NCI-H1105 (cell line): ENCODE data around the gene RAG1.
A peak's percentile ranks its signal among the peaks of the same experiment; 100 is the strongest.

Experiments used
- DNase-seq: peaks from one replicate; lab custom pipeline; 2025; lab: John Stamatoyannopoulos, UW

The RAG1 gene

DNA sequence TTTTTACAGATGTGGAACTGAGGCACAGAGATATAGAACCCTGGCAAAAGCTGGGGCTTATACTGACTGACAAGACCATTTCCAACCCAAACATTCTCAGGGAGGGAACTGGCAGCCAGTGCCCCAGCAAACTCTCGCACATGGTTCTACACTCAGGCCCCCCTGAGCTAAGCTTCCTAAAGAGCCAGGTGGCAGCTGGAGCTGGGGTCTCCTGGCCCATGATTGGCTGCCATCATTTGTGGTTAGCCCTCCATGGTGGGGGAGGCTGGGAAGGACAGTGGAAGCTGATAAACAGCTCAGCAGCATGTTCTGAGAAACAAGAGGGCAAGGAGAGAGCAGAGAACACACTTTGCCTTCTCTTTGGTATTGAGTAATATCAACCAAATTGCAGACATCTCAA, at the start of gene RAG1:
TSS of gene RAG1 (plus strand) at position 314 of the 400 bp plus-strand sequence. CDS start 5,298 bp downstream, outside the sequence.
- DNase-seq = no peak

DNA sequence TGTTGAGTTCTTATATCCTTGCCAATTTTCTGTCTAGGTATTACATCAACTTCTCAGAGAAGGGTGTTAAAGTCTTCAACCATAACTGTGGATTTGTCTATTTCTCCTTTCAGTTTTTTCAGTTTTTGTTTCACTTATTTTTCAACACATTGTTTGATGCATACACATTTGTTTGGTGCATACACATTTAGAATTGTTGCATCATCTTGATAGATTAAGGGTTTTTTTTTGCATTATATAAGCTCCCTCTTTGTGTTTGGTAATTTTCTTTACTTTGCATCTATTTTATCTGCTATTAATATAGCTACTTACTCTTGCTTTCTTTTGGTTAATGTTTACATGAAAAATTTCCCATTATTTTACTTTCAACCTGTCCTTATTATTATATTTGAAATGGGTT, 37.0 kb upstream of the RAG1 start:
- no peak for DNase-seq

DNA sequence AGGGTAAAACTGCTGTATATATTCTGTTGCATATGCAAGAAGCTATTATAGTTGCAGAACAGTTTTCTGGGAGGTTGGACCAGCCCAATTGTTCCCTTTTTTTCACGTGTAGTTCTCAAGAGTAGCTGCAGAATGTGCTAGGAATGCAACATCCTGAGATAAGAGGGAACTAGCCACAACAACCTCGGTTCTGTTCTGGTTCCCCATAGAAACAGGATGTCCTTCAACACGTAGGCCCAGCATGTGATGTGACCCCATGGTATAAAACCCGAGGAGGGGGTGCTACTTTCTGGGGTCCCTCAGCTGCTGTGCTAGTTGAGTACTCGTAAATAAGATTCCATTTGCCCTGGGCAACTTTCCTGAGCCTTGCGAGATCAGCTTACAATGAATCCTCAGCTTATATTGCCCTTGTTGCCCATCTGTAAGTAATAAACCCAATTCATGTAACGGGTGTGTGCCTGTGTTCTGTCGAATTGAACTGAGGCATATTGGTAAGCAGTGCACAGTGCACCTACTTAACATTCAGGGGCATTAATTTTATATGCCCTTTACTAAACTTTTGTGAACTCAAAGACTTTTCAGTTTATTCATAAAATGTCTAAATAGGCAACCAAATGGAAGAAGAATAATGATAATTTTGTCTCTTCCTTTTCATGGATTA, 34.7 kb upstream of the RAG1 start:
- DNase-seq = no peak

DNA sequence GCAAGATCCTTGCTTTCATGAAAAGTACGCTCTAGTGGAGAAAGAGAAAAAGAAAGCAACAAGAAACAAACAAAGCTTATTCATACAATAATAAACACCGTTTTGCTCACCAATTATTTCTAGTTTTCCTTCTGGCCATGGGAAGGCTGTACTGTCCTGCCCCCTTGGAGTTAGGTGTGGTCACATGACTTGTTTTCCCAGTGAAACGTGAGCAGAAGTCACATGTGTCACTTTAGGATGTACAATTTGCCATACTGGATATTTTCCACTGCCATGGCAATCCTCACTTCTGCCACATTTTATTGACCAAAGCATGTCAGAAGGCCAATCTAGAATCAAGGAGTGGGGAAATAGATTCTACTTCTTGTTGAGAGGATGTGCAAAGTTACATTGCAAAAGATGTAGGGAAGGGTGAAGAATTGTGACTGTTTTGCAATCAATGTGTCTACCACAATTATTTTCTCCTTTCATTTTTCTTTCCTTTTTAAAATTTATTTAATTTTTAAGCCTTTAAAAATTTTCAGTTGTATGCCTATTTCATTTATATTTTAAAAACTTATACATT, 33.4 kb upstream of the RAG1 start:
- DNase-seq = no peak

DNA sequence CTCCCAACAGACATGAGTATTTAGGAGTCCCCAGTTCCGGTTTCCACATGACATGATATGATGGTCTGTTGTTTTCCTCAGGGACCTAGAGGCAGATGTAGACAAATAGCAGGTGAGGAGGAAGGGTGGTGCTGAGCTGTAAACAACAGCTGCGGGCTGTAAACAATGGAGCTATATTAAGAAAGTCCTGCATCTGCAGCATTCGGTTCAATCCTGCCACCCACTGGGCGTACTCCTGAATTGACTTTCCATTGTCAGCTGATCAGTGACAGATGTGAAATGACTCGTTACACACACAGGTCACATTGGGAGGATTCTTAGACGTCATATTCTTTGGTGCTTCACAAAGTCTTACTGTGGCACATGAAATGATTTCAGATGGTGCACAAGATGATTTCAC, 26.8 kb upstream of the RAG1 start:
- peak; percentile 43 for DNase-seq

DNA sequence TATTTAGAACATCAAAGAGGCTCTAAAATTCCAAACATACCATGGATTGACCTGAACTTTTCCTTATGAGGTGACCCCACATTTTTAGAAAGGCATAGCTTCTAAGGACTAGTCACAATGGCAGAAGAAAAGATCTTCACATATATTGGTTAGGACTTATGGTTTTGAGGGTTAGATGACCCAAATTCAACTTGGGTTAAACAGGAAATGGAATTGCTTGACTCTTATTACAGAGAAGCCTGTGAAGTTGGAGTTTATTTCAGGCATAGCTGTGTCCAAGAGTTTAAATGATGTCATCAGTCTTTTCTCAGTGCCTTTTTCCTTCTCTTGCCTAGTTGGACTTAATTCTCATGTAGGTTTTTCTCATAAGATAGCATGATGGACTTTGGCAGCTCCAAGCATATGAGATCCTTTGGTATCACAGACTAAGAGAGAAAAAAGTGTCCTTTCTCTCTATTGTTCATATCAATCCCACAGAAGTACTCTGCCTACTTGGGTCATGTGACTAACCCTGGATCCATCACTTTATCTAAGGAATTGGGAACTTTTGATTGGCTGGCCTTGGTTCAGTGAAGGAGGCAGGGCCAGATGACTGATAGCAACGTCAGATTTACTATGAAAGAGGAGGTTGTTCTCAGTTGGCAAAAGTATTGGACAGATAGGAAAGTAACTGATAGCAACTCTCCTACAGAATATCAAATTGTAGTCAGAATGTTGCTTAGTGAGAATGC, 17.3 kb upstream of the RAG1 start:
- no peak for DNase-seq

DNA sequence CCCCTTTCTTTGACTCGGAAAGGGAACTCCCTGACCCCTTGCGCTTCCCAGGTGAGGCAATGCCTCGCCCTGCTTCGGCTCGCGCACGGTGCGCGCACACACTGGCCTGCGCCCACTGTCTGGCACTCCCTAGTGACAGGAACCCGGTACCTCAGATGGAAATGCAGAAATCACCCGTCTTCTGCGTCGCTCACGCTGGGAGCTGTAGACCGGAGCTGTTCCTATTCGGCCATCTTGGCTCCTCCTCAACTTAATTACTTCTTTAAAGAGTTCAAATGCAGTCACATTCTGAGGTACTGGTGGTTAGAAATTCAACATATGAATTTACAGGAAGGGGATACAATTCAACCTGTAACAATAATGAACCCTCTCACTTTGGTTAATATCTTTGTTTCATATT, 10.4 kb upstream of the RAG1 start:
- peak; percentile 5 for DNase-seq

DNA sequence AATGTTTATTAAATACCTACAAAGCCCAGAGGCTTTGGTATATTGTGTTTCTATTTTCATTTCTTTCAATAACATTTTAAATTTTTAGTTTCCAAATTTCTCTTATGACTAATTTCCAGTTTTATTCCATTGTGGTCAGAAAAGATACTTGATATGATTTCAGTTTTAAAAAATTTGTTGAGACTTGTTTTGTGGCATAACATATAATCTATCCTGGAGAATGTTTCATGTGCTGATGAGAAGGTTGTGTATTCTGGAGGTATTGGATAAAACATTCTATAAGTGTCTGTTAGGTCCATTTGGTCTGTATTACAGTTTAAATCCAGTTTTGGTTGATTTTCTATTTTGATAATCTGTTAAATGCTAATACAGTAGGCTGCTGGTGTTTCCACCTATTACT, 9.8 kb upstream of the RAG1 start:
- DNase-seq = no peak

DNA sequence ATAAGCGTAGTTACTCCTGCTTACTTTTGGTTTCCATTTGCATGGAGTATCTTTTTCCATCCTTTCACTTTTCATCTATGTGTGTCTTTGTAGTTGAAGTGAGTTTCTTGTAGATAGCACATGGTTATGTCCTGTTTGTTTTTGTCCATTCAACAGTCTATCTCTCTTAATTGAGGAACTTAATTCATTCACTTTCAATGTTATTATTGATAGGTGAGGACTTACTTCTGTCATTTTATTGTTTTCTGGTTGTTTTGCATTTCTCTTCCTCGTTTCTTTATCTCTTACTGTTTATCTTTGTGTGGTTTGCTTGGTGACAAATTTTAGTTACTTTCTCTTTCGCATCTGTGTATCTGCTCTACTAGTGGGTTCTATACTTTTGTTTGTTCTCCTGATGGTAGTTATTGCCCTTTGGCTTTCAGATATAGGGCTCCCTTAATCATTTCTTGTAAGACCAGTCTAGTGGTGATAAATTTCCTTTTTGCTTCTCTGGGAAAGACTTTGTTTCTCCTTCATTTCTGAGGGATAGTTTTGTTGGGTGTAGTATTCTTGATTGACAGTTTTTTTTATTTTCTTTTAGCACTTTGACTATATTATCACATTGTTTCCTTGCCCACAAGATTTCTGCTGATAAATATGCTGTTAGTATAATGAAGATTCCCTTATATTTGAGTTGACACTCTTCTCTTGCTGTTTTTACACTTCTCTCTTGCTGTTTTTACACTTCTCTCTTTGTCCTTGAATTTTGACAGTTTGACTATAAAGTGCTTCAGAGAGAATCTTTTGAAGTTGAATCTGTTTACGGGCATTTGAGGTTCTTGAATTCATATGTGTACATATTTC, 9.0 kb upstream of the RAG1 start:
- no peak for DNase-seq

DNA sequence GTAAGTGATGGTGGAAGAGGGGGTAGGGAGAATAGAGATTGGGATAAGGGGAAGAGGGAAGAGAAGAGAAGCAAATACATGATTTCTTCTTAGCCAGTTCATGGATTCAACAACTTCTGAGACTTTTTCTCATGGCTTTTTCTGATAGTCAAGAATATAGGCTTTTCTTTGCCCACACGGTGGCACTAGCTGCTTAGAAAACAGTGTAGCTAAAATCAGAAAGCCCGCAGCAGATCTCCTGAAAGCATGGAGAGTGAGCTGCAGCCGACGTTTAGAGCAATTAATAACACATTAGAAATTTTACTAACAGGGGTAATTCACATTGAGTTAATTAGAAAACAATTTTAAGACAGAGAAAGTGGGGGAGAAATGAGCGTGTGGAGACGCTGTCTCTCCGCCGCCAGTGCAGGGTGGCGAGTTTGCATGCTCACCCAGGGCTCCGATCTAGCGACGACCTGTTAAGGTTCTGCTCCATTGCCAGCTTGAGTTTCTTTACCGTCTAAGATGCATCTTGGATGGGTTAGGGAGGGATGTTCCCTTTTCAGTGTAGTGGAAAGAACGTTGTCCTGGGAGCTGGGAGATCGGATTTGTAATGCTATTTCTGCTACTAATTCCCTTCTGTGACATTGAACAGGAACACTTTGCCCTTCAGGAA, 3.3 kb upstream of the RAG1 start:
- peak; percentile 48 for DNase-seq

DNA sequence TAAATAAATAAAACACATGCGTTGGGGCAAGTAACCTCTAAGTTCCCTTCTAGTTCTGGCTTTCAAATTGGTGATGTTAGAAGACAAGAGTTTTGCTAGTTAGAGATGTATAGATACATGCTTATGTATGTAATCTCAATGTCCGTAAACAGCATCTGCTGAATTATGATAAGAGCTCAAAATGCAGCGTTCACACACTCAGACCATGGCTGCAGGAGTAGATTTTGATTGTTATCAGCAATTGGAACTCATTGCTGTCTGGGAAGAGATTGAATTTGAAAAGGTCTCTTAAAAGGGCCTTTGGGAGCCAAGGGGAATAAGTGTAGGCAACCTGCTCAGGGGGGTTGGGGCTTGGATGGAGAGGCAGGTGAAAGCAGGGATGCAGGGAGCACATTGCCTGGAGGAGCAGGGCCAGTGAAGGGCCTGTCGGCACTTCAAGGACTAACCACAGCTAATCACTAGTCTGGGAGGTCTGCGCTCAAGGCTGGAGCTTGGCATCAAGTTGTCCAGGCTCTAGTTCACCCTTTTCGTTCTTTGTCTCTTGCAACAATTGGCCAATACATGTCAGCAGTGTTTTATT, 2.7 kb upstream of the RAG1 start:
- DNase-seq = no peak

DNA sequence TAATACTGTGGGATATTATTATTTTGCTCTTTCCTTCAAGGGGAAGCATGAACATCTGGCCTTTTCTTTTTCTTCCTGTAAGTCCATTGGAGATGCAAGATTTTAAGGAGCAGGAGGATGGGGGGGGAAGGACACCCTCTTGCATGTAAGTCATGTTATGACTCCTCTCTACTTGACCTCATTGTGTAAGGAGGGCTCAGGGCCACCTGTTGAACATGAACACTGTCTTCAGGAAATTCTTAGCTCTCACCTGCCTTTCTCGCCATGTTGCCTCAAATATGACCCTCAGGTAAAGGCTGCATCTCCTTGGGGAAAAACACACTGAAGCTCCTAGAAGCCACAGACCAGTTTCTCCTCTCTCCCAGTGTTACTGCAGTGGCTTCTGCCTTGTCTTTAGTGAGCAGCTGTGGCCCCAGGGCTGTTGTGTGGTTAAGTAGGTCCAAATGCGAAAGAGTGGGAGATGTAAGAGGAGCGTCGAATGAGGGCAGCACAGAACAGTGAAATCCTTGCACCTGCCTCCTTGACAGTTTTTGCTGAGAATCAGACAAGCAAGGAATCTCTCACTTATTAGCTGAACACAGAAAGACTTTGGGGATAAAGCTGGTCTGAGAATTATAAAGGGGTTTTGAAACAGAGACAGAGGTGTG, 1.3 kb upstream of the RAG1 start:
- no peak for DNase-seq

DNA sequence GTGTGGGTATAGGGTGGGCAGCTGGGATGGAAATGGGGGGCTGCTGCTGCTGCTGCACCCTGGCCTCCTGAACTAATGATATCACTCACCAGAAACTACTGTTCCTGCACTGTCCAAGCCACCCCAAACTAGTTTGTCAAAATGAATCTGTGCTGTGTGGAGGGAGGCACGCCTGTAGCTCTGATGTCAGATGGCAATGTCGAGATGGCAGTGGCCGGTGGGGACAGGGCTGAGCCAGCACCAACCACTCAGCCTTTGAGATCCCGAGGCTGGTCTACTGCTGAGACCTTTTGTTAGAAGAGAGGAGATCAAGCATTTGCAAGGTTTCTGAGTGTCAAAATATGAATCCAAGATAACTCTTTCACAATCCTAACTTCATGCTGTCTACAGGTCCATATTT, 1.3 kb downstream of the RAG1 start:
- DNase-seq = no peak

DNA sequence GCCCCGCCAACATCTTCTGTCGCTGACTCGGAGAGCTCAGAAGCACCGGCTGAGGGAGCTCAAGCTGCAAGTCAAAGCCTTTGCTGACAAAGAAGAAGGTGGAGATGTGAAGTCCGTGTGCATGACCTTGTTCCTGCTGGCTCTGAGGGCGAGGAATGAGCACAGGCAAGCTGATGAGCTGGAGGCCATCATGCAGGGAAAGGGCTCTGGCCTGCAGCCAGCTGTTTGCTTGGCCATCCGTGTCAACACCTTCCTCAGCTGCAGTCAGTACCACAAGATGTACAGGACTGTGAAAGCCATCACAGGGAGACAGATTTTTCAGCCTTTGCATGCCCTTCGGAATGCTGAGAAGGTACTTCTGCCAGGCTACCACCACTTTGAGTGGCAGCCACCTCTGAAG, 6.7 kb downstream of the RAG1 start:
- DNase-seq = no peak

DNA sequence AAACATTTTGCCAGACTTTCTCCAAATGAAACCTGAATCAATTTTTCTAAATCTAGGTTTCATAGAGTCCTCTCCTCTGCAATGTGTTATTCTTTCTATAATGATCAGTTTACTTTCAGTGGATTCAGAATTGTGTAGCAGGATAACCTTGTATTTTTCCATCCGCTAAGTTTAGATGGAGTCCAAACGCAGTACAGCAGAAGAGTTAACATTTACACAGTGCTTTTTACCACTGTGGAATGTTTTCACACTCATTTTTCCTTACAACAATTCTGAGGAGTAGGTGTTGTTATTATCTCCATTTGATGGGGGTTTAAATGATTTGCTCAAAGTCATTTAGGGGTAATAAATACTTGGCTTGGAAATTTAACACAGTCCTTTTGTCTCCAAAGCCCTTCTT, 9.6 kb downstream of the RAG1 start:
- DNase-seq = no peak

DNA sequence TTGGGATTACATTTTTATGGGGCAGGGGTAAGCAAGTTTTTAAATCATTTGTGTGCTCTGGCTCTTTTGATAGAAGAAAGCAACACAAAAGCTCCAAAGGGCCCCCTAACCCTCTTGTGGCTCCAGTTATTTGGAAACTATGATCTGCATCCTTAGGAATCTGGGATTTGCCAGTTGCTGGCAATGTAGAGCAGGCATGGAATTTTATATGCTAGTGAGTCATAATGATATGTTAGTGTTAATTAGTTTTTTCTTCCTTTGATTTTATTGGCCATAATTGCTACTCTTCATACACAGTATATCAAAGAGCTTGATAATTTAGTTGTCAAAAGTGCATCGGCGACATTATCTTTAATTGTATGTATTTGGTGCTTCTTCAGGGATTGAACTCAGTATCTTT, 10.1 kb downstream of the RAG1 start:
- DNase-seq = no peak

DNA sequence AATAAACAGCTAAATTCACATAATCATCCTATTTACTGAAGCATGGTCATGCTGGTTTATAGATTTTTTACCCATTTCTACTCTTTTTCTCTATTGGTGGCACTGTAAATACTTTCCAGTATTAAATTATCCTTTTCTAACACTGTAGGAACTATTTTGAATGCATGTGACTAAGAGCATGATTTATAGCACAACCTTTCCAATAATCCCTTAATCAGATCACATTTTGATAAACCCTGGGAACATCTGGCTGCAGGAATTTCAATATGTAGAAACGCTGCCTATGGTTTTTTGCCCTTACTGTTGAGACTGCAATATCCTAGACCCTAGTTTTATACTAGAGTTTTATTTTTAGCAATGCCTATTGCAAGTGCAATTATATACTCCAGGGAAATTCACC, 10.7 kb downstream of the RAG1 start:
- DNase-seq = no peak

DNA sequence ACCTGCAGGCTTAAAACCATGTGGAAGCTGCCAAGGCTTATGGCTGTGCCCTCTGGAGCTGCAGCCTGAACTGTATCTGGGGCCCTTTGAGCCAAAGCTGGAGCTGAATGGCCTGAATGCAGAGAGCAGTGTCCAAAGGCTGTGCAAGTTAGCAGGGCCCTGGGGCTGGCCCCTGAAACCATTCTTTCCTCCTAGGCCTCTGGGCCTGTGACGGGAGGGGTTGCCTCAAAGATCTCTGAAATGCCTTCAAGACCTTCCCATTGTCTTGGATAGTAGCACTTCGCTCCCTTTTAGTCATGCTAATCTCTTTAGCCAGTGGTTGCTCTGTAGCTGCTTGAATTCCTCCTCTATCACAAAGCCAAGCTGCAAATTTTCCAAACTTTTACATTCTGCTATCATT, 13.7 kb downstream of the RAG1 start:
- no peak for DNase-seq

DNA sequence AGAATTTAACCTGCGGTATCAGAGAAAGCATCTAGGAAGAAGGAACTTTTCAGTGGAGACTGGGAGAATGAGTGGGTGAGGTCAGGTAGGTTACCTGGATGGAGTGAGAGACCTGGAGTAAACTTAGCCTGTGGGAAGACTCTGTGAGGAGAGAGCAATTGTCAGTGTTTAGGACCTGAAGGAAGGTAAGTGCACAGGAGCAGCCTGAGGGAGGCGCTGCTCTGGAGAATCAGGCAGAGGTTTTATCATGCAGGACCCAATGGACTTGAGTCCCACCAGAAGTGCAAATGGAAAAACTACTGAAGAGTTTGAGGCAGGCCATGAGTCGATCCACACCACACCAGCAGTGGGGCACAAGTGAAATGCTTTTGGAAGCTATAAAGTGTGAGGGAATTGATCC, 15.9 kb downstream of the RAG1 start:
- no peak for DNase-seq

DNA sequence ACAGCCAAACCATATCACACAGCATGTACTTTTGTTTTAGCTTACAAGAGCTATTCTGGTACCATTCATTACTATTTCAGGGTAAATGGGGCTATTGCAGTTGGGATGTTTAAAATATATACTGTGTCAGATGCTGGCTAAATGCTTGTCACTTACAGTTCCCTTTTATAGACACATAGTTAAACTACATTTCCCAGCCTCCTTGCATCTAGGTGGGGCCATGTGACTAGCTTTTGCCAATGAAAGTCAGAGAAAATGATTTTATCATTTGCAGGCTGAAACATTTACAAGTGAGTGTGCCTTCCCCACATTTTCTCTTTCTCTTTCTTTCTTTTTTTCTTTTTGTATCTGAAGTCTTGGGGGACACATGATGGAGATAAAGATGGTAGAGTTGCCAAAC, 18.7 kb downstream of the RAG1 start:
- no peak for DNase-seq

DNA sequence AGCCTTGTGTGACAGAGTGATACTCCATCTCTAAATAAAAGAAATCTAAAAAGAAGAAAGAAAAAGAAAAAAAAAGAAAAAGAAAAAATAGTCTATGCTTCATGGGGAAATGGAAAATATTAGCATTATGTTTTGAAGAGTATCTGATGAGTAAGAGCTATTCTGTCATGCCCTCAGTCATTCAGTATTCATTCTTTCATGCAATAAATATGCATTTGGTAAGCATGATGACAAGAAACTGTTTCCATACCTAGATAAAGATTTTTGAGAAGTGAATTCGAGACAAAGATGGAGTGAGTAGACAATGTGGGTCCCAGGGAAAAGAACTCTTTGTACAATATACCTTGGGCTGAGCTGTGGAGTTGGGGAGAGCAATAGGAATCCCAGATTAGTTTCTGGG, 20.3 kb downstream of the RAG1 start:
- no peak for DNase-seq
